Liver (tissue), 9 donors: Measurements from ENCODE around the gene BCL2. TPM values are rescaled to one million over a fixed set of nuclear protein-coding genes. Genes with fewer than 3 reads are reported as not detected.

Source experiments
- DNase-seq: peaks from one replicate; pipeline ENCODE4 v3.0.0-alpha.2; 2017; ENCODE audit warnings: low spot score
- H3K27ac ChIP-seq, 2 donors: one replicate each; pipeline ENCODE4 v1.7.0; 2013; ENCODE audit warnings: inconsistent platforms in 2 of 2, low read length in 2 of 2, control low read depth in 1 of 2, low read depth in 1 of 2, mild to moderate bottlenecking in 1 of 2
- H3K27me3 ChIP-seq, 4 donors: one replicate each; pipeline versions ENCODE4 v1.6.1 to v1.7.0; 2013; ENCODE audit warnings: low read length in 3 of 4, inconsistent platforms in 1 of 4, mild to moderate bottlenecking in 1 of 4, moderate library complexity in 1 of 4; ENCODE audit not compliant: control insufficient read depth in 4 of 4, insufficient read depth in 4 of 4
- H3K36me3 ChIP-seq, 4 donors: one replicate each; pipeline versions ENCODE4 v1.6.1 to v1.7.0; 2013; ENCODE audit warnings: low read length in 3 of 4, mild to moderate bottlenecking in 3 of 4, low read depth in 1 of 4, moderate library complexity in 1 of 4; ENCODE audit not compliant: control insufficient read depth in 4 of 4, insufficient read depth in 3 of 4
- H3K4me1 ChIP-seq, 4 donors: one replicate each; pipeline versions ENCODE4 v1.6.1 to v1.7.0; 2013; ENCODE audit warnings: low read length in 3 of 4, mild to moderate bottlenecking in 3 of 4, moderate library complexity in 1 of 4; ENCODE audit not compliant: control insufficient read depth in 4 of 4, insufficient read depth in 4 of 4
- H3K4me3 ChIP-seq, 3 donors: one replicate each; pipeline versions ENCODE4 v1.6.1 to v1.7.0; 2013; ENCODE audit warnings: low read length in 3 of 3, control low read depth in 1 of 3, low read depth in 1 of 3, mild to moderate bottlenecking in 1 of 3
- H3K9ac ChIP-seq, 2 donors: one replicate each; pipeline ENCODE4 v1.7.0; 2013; ENCODE audit warnings: low read length in 2 of 2, mild to moderate bottlenecking in 2 of 2, moderate library complexity in 2 of 2, control low read depth in 1 of 2, low read depth in 1 of 2
- H3K9me3 ChIP-seq, 4 donors: one replicate each; pipeline versions ENCODE4 v1.6.1 to v1.7.0; 2013; ENCODE audit warnings: low read length in 3 of 4; ENCODE audit not compliant: control insufficient read depth in 4 of 4
- FOXA1 ChIP-seq: IDR thresholded peaks from 2 replicates; pipeline ENCODE4 v1.6.1; 2016; ENCODE audit warnings: antibody characterized with exemption
- GABPA ChIP-seq, 2 donors: IDR thresholded peaks in 1 of 2; conservative IDR thresholded peaks in 1 of 2; 2 replicates each; pipeline ENCODE4 v1.6.1; 2016; ENCODE audit warnings: antibody characterized with exemption in 2 of 2, mild to moderate bottlenecking in 1 of 2, moderate library complexity in 1 of 2
- HNF4A ChIP-seq, 2 donors: conservative IDR thresholded peaks; 2 replicates each; pipeline ENCODE4 v1.6.1; 2016; ENCODE audit warnings: antibody characterized with exemption in 2 of 2, mild to moderate bottlenecking in 2 of 2
- HNF4G ChIP-seq: IDR thresholded peaks from 2 replicates; pipeline ENCODE4 v1.6.1; 2016; ENCODE audit warnings: antibody characterized with exemption
- NR2F2 ChIP-seq: IDR thresholded peaks from 2 replicates; pipeline ENCODE4 v1.6.1; 2016; ENCODE audit warnings: antibody characterized with exemption
- RXRA ChIP-seq, 2 donors: IDR thresholded peaks; 2 replicates each; pipeline ENCODE4 v1.6.1; 2017 to 2018; ENCODE audit warnings: antibody characterized with exemption in 2 of 2, mild to moderate bottlenecking in 1 of 2
- SP1 ChIP-seq: IDR thresholded peaks from 2 replicates; pipeline ENCODE4 v1.6.1; 2018; ENCODE audit warnings: antibody characterized with exemption, mild to moderate bottlenecking
- TAF1 ChIP-seq: conservative IDR thresholded peaks from 2 replicates; pipeline ENCODE4 v1.6.1; 2016; ENCODE audit warnings: antibody characterized with exemption, mild to moderate bottlenecking
- YY1 ChIP-seq: IDR thresholded peaks from 2 replicates; pipeline ENCODE4 v1.6.1; 2016; ENCODE audit warnings: antibody characterized with exemption, mild to moderate bottlenecking
- WGBS: extraction: QIAGEN DNeasy Blood & Tissue Kit; methylation state at CpG from one replicate; pipeline ENCODE4 v1.1.7; 2013; 5-methylcytosine and 5-hydroxymethylcytosine counted together
- polyA plus RNA-seq, 2 donors: library from polyadenylated mRNA; stranded (reverse) in 1 of 2; unstranded in 1 of 2; fragments of 200-250 nt in 1 of 2; fragments of >200 nt in 1 of 2; fragmentation: Nextera tagmentation in 1 of 2; extraction: Ambion mirVana in 1 of 2; gene quantifications; one replicate each; pipeline versions ENCODE4 v1.2.1 to v1.2.3, GENCODE V29; 2013 to 2015
- total RNA-seq, 2 donors: library from RNA; depleted of rRNA; stranded (reverse); fragments of >200 nt; gene quantifications; one replicate each; pipeline ENCODE4 v1.2.3, GENCODE V29; 2014
- TF ChIP-seq, protein P1 (sequence below): IDR thresholded peaks from 2 replicates; pipeline ENCODE4 v1.6.1; 2016; ENCODE audit warnings: antibody characterized with exemption
- TF ChIP-seq, protein P2 (sequence below): IDR thresholded peaks from 2 replicates; pipeline ENCODE4 v1.6.1; 2016; ENCODE audit warnings: antibody characterized with exemption, mild to moderate bottlenecking
- TF ChIP-seq, protein P3 (sequence below): IDR thresholded peaks from 2 replicates; pipeline ENCODE4 v1.6.1; 2016; ENCODE audit warnings: antibody characterized with exemption
- donor health status: healthy.
- donor health status: healthy.
- donor health status: healthy.
- donor health status: healthy.
- donor health status: healthy.

The BCL2 gene
- total and polyA plus RNA-seq, 4 donors = 0.40 to 3.9 (median 1.4) TPM

DNA sequence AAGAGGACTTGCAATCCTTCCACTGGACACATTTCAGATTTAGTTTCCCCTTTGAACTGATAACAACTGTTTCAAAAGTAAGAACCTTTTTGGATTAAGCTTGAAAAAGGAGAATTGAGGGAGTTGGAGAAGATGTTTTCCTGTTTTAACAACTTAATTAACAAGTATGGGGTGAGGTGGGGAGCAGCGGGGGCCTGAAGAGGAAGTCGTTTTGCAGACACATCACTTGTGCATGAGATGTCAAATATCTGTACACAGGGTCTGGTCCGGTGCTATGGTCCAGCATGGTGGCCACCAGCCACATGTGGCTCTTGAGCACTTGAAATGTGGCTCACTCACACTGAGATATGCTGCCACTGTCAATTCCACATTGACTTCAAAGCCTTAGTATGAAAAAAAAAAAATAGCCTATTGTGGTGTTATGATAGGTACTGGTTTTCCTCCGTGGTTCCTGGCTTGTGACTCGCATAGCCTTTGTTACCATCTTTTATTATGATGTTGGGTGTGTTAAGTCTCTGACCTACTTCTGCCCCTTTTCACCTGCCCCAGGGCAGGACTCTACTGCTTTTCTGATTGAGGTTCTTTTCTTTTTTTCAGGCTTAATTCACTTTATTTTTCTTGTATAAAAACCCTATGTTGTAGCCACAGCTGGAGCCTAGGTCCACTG lies 205.5 kb downstream of the BCL2 start:
- Histone ChIP-seq H3K27me3 (no peaks in the 10 kb centered on the region), H3K4me3 (no peak overlapping the region), H3K36me3 (no peaks in the 10 kb centered on the region), H3K4me1 (no peaks in the 10 kb centered on the region), H3K27ac (no peak overlapping the region), H3K9me3 (no peaks in the 10 kb centered on the region), H3K9ac (no peak overlapping the region)
- no peak for TF ChIP-seq SP1
- TF ChIP-seq, protein P1, sequence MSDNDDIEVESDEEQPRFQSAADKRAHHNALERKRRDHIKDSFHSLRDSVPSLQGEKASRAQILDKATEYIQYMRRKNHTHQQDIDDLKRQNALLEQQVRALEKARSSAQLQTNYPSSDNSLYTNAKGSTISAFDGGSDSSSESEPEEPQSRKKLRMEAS = no peak
- TF ChIP-seq, protein P2, sequence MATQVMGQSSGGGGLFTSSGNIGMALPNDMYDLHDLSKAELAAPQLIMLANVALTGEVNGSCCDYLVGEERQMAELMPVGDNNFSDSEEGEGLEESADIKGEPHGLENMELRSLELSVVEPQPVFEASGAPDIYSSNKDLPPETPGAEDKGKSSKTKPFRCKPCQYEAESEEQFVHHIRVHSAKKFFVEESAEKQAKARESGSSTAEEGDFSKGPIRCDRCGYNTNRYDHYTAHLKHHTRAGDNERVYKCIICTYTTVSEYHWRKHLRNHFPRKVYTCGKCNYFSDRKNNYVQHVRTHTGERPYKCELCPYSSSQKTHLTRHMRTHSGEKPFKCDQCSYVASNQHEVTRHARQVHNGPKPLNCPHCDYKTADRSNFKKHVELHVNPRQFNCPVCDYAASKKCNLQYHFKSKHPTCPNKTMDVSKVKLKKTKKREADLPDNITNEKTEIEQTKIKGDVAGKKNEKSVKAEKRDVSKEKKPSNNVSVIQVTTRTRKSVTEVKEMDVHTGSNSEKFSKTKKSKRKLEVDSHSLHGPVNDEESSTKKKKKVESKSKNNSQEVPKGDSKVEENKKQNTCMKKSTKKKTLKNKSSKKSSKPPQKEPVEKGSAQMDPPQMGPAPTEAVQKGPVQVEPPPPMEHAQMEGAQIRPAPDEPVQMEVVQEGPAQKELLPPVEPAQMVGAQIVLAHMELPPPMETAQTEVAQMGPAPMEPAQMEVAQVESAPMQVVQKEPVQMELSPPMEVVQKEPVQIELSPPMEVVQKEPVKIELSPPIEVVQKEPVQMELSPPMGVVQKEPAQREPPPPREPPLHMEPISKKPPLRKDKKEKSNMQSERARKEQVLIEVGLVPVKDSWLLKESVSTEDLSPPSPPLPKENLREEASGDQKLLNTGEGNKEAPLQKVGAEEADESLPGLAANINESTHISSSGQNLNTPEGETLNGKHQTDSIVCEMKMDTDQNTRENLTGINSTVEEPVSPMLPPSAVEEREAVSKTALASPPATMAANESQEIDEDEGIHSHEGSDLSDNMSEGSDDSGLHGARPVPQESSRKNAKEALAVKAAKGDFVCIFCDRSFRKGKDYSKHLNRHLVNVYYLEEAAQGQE = no peak
- TF ChIP-seq, protein P3, sequence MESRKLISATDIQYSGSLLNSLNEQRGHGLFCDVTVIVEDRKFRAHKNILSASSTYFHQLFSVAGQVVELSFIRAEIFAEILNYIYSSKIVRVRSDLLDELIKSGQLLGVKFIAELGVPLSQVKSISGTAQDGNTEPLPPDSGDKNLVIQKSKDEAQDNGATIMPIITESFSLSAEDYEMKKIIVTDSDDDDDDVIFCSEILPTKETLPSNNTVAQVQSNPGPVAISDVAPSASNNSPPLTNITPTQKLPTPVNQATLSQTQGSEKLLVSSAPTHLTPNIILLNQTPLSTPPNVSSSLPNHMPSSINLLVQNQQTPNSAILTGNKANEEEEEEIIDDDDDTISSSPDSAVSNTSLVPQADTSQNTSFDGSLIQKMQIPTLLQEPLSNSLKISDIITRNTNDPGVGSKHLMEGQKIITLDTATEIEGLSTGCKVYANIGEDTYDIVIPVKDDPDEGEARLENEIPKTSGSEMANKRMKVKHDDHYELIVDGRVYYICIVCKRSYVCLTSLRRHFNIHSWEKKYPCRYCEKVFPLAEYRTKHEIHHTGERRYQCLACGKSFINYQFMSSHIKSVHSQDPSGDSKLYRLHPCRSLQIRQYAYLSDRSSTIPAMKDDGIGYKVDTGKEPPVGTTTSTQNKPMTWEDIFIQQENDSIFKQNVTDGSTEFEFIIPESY = no peak
- TF ChIP-seq YY1 = no peak
- no peak for TF ChIP-seq HNF4A (conservative IDR thresholded peaks at IDR 0.05)
- TF ChIP-seq NR2F2 = no peak
- TF ChIP-seq HNF4G = no peak
- TF ChIP-seq RXRA (IDR thresholded peaks at IDR 0.05) = no peak
- TF ChIP-seq GABPA (IDR thresholded peaks at IDR 0.05 in 1 of 2, conservative IDR thresholded peaks at IDR 0.05 in 1 of 2) = no peak
- TF ChIP-seq FOXA1 = no peak
- no peak for DNase-seq
- WGBS = 71% methylated on average over 5 of the region's 5 CpGs

DNA sequence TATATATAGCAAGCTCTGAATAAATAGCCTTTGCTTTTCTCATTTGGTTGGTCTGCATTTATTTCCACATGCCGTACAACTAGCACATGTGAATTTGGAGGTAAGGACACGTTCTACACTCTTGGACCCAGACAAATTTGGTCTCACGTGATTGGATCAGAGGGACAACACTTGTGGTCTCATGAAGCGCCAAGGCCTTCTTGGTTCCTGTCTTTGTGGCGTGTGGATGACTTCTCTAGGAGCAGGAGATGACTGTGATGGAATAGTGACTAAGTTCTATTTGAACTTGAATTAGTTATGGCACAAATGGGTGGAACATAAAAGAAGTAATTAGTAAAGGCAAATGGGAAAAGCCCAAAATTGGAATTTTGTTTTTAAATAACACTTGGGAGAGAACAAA lies 206.9 kb downstream of the BCL2 start:
- no peak overlapping the region for H3K27ac ChIP-seq
- H3K9ac ChIP-seq = no peak overlapping the region
- no peaks in the 10 kb centered on the region for H3K27me3 ChIP-seq
- no peaks in the 10 kb centered on the region for H3K4me1 ChIP-seq
- no peaks in the 10 kb centered on the region for H3K36me3 ChIP-seq
- H3K9me3 ChIP-seq = no peaks in the 10 kb centered on the region
- WGBS = 80% methylated on average over 5 of the region's 5 CpGs
- no peak overlapping the region for H3K4me3 ChIP-seq
- DNase-seq = no peak
- no peak for TF ChIP-seq TAF1
